GM12891 (cell line): ENCODE results near the gene TTC29.
"Not testable (repeated sequence)": the region's sequence is repeated elsewhere in the genome, so short reads cannot be mapped to it uniquely, and the experiment has no call there.

Experiments
- DNase-seq: peaks from one replicate; pipeline ENCODE4 v3.0.0; 2011; ENCODE audit warnings: low spot score; ENCODE audit not compliant: insufficient read length
- FAIRE-seq: peaks from 2 replicates; lab custom pipeline; 2011; peaks lifted over from hg19 to GRCh38; lab: Jason Lieb, UNC
- PAX5 ChIP-seq: IDR thresholded peaks from 2 replicates; pipeline ENCODE4 v1.6.1; 2011; ENCODE audit warnings: low read length, moderate library complexity, mild to moderate bottlenecking; ENCODE audit not compliant: insufficient read depth, severe bottlenecking
- POLR2A ChIP-seq: IDR thresholded peaks from 2 replicates; pipeline ENCODE4 v1.6.1; 2011; ENCODE audit warnings: low read depth, low read length, control low read depth
- POLR2AphosphoS5 ChIP-seq: IDR thresholded peaks from 2 replicates; pipeline ENCODE4 v1.6.1; 2011; ENCODE audit warnings: low read depth, low read length, control low read depth
- POU2F2 ChIP-seq: IDR thresholded peaks from 2 replicates; pipeline ENCODE4 v1.6.1; 2011; ENCODE audit warnings: low read depth, mild to moderate bottlenecking, control low read depth, low read length, moderate library complexity
- SPI1 ChIP-seq: IDR thresholded peaks from 2 replicates; pipeline ENCODE4 v1.6.1; 2011; ENCODE audit warnings: low read depth, low read length, control low read depth
- TAF1 ChIP-seq: IDR thresholded peaks from 2 replicates; pipeline ENCODE4 v1.6.1; 2011; ENCODE audit warnings: low read depth, low read length, control low read depth

TTC29 gene

DNA sequence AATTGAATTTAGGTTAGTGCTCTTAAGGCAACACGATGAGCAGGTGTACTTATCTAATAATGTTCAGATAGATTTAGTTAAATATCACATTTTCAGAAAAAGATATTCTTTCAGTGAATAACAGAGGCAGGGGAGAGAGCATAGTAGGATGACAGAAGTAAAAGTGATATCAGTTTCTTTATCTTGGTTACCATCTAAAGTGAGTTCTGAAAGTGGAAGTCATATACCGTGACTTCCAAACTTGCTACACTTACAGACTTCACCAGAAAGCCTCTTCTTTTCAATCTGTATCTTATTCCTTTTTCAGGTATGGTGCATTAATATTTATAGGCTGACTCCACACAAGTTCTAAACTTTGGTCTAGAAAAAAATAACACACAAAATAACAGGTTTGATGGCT, 182.1 kb downstream of the TTC29 start:
- TF ChIP-seq TAF1 (no peak), POU2F2 (no peak), POLR2AphosphoS5 (no peak), SPI1 (no peak), POLR2A (no peak), PAX5 (no peak)
- DNase-seq (no peak), FAIRE-seq (no peak)

GRCh38 chr4:146762016-146762415, 183.6 kb downstream of the TTC29 start:
- no peak for TF ChIP-seq SPI1
- no peak for TF ChIP-seq TAF1
- TF ChIP-seq PAX5 = no peak
- no peak for TF ChIP-seq POU2F2
- TF ChIP-seq POLR2A = no peak
- TF ChIP-seq POLR2AphosphoS5 = no peak
- no peak for DNase-seq
- no peak for FAIRE-seq

DNA sequence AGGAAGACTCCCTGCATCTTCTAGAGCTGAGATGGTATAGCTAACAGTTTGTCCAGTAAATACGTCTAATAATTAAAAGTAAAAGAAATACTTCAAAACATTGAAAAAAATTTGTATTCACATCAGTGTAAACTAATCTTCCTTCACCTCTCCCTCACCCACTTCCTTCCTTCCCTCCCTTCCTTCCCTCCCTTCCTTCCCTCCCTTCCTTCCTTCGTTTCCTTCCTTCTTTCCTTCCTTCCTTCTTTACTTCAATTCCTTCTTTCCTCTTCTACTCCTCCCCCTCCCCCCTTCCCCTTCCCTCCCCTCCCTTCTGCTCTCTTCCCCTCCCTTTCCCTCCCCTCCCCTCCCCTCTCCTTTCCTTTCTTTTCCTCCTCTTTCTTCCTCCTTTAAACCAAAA, 203.2 kb downstream of the TTC29 start:
- DNase-seq (no peak), FAIRE-seq (no peak)
- TF ChIP-seq PAX5 (no peak), SPI1 (no peak), POLR2A (no peak), POU2F2 (no peak), POLR2AphosphoS5 (no peak), TAF1 (no peak)

DNA sequence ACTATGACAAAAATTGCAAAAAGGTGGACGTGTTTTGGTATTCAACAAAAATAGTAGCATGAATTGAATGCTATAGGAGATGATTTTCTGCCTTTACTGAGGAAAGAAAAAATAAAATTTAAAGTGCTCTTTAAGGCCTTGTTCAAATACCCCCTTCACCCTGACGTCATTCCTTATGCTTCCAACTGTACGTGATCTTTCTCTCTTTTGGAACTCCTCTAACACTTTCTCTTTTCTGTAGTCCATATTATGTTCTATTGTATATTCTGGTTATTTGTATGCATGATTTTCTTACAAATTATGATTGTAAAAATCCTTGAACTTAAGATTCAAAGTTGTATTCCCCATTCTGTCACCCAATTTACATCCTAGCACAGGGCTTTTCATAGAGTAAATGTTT, 206.5 kb downstream of the TTC29 start:
- no peak for TF ChIP-seq TAF1
- TF ChIP-seq SPI1 = no peak
- no peak for TF ChIP-seq POU2F2
- TF ChIP-seq PAX5 = no peak
- no peak for TF ChIP-seq POLR2A
- TF ChIP-seq POLR2AphosphoS5 = no peak
- no peak for FAIRE-seq
- DNase-seq = no peak

DNA sequence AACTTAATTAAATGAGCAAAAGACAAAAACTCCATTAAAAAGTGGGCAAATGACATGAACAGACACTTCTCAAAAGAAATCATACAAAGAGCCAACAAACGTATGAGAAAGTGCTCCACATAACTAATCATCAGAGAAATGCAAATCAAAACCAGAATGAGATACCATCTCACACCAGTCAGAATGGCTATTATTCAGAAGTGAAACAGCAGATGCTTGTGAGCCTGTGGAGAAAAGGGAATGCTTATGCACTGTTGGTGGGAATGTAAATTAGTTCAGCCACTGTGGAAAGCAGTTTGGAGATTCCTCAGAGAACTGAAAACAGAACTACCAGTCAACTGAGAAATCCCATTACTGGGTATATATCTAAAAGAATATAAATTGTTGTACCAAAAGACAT, 222.1 kb downstream of the TTC29 start:
- not testable (repeated sequence) for FAIRE-seq, DNase-seq

DNA sequence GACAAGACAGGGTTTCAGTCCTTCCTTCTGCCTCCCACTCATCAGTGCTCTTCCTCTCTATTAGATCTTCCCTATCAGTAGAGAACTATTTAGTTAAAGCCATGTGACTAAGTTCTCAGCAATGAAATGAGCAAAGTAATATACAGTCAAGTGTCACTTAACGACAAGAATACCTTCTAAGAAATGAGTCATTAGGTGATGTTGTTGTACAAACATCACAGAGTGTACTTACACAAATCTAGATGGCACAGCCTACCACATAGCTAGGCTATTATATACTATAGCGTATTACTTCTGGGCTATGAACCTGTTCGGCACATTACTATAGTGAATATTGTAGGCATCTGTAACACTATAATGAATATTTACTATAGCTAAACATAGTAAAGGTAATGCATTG, 235.7 kb downstream of the TTC29 start:
- no peak for DNase-seq
- peak; percentile 71 for FAIRE-seq
- TF ChIP-seq POLR2A = no peak
- TF ChIP-seq TAF1 = no peak
- TF ChIP-seq SPI1 = no peak
- TF ChIP-seq POU2F2 = no peak
- no peak for TF ChIP-seq PAX5
- no peak for TF ChIP-seq POLR2AphosphoS5

GRCh38 chr4:146699910-146700309, 245.8 kb downstream of the TTC29 start:
- no peak for FAIRE-seq
- TF ChIP-seq TAF1 = no peak
- no peak for DNase-seq

DNA sequence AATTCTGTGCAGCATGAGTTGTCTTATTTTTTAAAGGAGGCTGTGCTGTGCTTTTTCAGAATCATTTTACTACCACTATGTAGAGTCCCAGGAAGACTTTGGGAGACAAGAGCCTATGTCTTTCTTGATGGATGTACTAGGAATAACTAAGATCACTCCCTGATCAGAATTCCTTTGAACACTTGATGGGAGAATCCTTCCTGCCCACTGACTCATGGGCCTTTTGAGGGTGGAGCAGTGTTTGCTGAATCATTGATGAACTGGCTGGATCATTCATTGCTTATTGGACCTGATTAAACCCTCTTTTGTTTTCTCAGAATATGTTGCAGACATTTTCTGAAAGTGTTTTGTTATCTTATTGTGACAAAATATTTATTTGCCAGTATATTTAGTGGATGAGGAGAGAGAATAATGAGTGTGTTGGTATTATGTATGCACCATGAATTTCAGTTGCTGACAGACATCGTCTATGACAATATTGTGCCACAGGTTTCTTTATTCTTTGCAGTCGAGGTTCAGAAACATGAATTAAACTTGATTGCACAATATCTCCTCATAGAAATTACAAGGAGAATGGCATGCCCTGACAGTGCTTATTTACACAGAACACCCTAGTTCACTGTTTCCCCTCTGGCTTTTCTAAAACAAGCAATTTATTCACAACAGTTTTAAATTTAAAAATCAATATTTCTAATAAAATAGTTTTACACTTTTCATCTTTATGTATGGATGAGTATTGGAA, 270.7 kb downstream of the TTC29 start:
- no peak for FAIRE-seq
- TF ChIP-seq PAX5 (no peak), SPI1 (no peak), POU2F2 (no peak), POLR2A (no peak), TAF1 (no peak), POLR2AphosphoS5 (no peak)
- no peak for DNase-seq

DNA sequence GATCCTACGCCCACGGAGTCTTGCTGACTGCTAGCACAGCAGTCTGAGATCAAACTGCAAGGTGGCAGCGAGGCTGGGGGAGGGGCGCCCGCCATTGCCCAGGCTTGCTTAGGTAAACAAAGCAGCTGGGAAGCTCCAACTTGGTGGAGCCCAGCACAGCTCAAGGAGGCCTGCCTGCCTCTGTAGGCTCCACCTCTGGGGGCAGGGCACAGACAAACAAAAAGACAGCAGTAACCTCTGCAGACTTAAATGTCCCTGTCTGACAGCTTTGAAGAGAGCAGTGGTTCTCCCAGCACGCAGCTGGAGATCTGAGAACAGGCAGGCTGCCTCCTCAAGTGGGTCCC, 281.7 kb downstream of the TTC29 start:
- not testable (repeated sequence) for FAIRE-seq, DNase-seq

DNA sequence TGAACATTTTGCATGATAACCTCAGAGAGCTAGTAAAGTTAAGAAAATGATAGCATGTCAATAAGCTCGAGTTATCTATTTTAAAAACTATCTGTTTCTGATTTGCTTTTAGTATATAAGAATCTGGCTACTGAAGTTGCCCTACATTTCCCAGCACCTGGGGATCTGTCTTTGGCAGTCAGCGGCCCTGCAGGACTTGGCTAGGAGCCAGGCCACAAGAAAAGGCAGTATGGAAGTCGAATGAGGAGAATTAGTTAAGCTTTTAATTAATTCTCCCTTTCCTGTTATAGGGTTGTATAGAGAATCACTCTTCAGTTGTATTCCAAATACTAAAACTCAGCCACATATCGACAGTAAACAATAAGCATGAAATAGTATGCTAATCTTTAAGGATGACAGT, 284.3 kb downstream of the TTC29 start:
- no peak for DNase-seq
- no peak for FAIRE-seq
- no peak for TF ChIP-seq TAF1
- no peak for TF ChIP-seq POLR2AphosphoS5
- TF ChIP-seq SPI1 = no peak
- no peak for TF ChIP-seq POU2F2
- no peak for TF ChIP-seq PAX5
- no peak for TF ChIP-seq POLR2A
